ENCODE measurements around the gene RBMS3. TPM values are rescaled to one million over a fixed set of nuclear protein-coding genes. Genes with fewer than 3 reads are reported as not detected.

Gene RBMS3
- total RNA-seq, 1 donor from 2014 or later: 3.4 TPM

DNA sequence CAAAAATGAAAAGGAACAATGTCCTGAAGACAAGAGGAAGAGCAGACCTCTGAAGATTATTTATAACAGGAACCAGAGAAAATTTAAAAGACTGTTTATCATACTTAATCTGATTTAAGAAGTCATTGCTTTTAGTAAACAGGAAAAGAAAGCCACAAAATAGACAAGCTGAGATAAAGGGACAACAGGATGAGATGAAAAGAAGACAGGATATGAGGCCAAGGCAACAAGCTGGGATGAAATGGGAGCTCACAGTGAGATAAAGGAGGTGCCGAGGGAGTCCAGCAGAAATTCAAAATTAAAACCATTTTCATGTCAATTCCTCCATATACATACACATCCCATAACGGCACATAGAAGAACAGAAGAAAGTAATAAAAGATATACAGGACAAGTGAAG lies 277.0 kb downstream of the RBMS3 start:
- Histone ChIP-seq H3K4me3 (ENCODE audit: low read depth, low read length) (no peak overlapping the region), H3K27me3 (ENCODE audit: control insufficient read depth, insufficient read depth, low read length) (no peaks in the 10 kb centered on the region), H3K36me3 (ENCODE audit: control insufficient read depth, insufficient read depth, low read length) (no peaks in the 10 kb centered on the region)
- TF ChIP-seq, protein P1, sequence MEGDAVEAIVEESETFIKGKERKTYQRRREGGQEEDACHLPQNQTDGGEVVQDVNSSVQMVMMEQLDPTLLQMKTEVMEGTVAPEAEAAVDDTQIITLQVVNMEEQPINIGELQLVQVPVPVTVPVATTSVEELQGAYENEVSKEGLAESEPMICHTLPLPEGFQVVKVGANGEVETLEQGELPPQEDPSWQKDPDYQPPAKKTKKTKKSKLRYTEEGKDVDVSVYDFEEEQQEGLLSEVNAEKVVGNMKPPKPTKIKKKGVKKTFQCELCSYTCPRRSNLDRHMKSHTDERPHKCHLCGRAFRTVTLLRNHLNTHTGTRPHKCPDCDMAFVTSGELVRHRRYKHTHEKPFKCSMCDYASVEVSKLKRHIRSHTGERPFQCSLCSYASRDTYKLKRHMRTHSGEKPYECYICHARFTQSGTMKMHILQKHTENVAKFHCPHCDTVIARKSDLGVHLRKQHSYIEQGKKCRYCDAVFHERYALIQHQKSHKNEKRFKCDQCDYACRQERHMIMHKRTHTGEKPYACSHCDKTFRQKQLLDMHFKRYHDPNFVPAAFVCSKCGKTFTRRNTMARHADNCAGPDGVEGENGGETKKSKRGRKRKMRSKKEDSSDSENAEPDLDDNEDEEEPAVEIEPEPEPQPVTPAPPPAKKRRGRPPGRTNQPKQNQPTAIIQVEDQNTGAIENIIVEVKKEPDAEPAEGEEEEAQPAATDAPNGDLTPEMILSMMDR (IDR thresholded peaks at IDR 0.05; ENCODE audit: insufficient read depth, low read length, severe bottlenecking): no peak
- no peak for FAIRE-seq
- DNase-seq (ENCODE audit: low read depth): no peak

GRCh38 chr3:29559741-29560465 lies 279.0 kb downstream of the RBMS3 start:
- DNase-seq (ENCODE audit: low read depth) (no peak), FAIRE-seq (no peak)
- Histone ChIP-seq H3K27me3 (ENCODE audit: control insufficient read depth, insufficient read depth, low read length) (no peaks in the 10 kb centered on the region), H3K4me3 (ENCODE audit: low read depth, low read length) (no peak overlapping the region), H3K36me3 (ENCODE audit: control insufficient read depth, insufficient read depth, low read length) (no peaks in the 10 kb centered on the region)
- TF ChIP-seq, protein P1 (IDR thresholded peaks at IDR 0.05; ENCODE audit: insufficient read depth, low read length, severe bottlenecking): no peak

- FAIRE-seq (no peak), DNase-seq (ENCODE audit: low read depth) (no peak)
- Histone ChIP-seq H3K4me3 (ENCODE audit: low read depth, low read length) (no peak overlapping the region), H3K36me3 (ENCODE audit: control insufficient read depth, insufficient read depth, low read length) (no peaks in the 10 kb centered on the region), H3K27me3 (ENCODE audit: control insufficient read depth, insufficient read depth, low read length) (no peaks in the 10 kb centered on the region)
- TF ChIP-seq, protein P1 (IDR thresholded peaks at IDR 0.05; ENCODE audit: insufficient read depth, low read length, severe bottlenecking): no peak
Observed at GRCh38 chr3:29561651-29562149, 280.8 kb downstream of the RBMS3 start.

- FAIRE-seq: no peak
- DNase-seq (ENCODE audit: low read depth): no peak
- Histone ChIP-seq H3K27me3 (ENCODE audit: control insufficient read depth, insufficient read depth, low read length) (no peaks in the 10 kb centered on the region), H3K4me3 (ENCODE audit: low read depth, low read length) (no peak overlapping the region), H3K36me3 (ENCODE audit: control insufficient read depth, insufficient read depth, low read length) (no peaks in the 10 kb centered on the region)
- TF ChIP-seq, protein P1 (IDR thresholded peaks at IDR 0.05; ENCODE audit: insufficient read depth, low read length, severe bottlenecking): no peak
Observed at GRCh38 chr3:29565236-29565635, 284.4 kb downstream of the RBMS3 start.

DNA sequence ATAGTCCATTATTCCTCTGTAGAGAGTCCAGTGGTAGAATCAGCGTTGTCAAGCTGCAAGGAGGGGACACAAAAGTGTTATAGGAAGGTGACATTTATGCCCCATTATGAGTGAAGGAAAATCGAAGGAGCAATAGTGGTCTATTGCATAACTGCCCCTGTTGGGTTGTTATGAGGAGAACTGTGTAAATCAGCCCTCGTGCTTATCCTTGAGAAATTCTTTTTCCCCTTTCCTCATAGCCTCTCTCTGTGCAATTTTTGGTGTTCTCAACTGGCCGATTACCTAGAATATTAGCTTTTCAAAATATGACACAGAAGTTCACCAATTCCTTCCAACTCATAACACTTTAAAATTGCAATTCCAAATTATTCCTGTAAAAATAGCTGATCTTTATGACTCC lies 286.6 kb downstream of the RBMS3 start:
- no peak for DNase-seq (ENCODE audit: low read depth)

More for the DNA sequence above, 286.6 kb downstream of the RBMS3 start:
- no peaks in the 10 kb centered on the region for H3K36me3 ChIP-seq (ENCODE audit: control insufficient read depth, insufficient read depth, low read length)
- TF ChIP-seq, protein P1 (IDR thresholded peaks at IDR 0.05; ENCODE audit: insufficient read depth, low read length, severe bottlenecking): no peak
- H3K27me3 ChIP-seq (ENCODE audit: control insufficient read depth, insufficient read depth, low read length): no peaks in the 10 kb centered on the region
- H3K4me3 ChIP-seq (ENCODE audit: low read depth, low read length): no peak overlapping the region
- no peak for FAIRE-seq

All from bronchial epithelial cell (primary cell).